Spleen (tissue), 3 donors: Measurements from ENCODE around the gene JAZF1.

Experiments
- POLR2A ChIP-seq, 3 donors: fragments of 450-650 bp; IDR thresholded peaks; one replicate each; pipeline ENCODE4 v1.5.1; 2017; ENCODE audit warnings: antibody characterized with exemption in 3 of 3, mild to moderate bottlenecking in 1 of 3
- POLR2AphosphoS5 ChIP-seq, 3 donors: sonication (generic); formaldehyde crosslinking; IDR thresholded peaks; one replicate each; pipeline ENCODE4 v1.5.1; 2017; ENCODE audit warnings: antibody characterized with exemption in 3 of 3

- no peak for TF ChIP-seq POLR2A (IDR thresholded peaks at IDR 0.05)
- no peak for TF ChIP-seq POLR2AphosphoS5 (IDR thresholded peaks at IDR 0.05)
These were observed 337.7 kb downstream of the JAZF1 start for GRCh38 chr7:27842851-27843250.
